Neuronal stem cell (in vitro differentiated cells): Measurements from ENCODE around the gene PTX4.
A peak's percentile ranks its signal among the peaks of the same experiment; 100 is the strongest.

ENCODE experiments used
- DNase-seq: peaks from one replicate; pipeline ENCODE4 v3.0.0-alpha.2; 2013; ENCODE audit warnings: low spot score
- H2AFZ ChIP-seq: one replicate; pipeline ENCODE4 v1.6.1; 2013; ENCODE audit warnings: mild to moderate bottlenecking, low read length, inconsistent platforms
- H2AK5ac ChIP-seq: 2 replicates; pipeline ENCODE4 v1.6.1; 2013; ENCODE audit warnings: low read depth, mild to moderate bottlenecking, inconsistent platforms, low read length, moderate library complexity, mixed read lengths
- H2BK120ac ChIP-seq: 2 replicates; pipeline ENCODE4 v1.6.1; 2013; ENCODE audit warnings: low read depth, mild to moderate bottlenecking, inconsistent platforms, low read length, moderate library complexity, mixed read lengths
- H2BK12ac ChIP-seq: one replicate; pipeline ENCODE4 v1.6.1; 2013; ENCODE audit warnings: low read length, inconsistent platforms
- H2BK15ac ChIP-seq: 2 replicates; pipeline ENCODE4 v1.6.1; 2013; ENCODE audit warnings: mild to moderate bottlenecking, low read length, inconsistent platforms, mixed read lengths
- H2BK5ac ChIP-seq: one replicate; pipeline ENCODE4 v1.6.1; 2013; ENCODE audit warnings: inconsistent platforms, mild to moderate bottlenecking, low read length, moderate library complexity
- H3K14ac ChIP-seq: one replicate; pipeline ENCODE4 v1.6.1; 2013; ENCODE audit warnings: low read length, inconsistent platforms
- H3K18ac ChIP-seq: 2 replicates; pipeline ENCODE4 v1.6.1; 2013; ENCODE audit warnings: low read length, inconsistent platforms
- H3K23ac ChIP-seq: 2 replicates; pipeline ENCODE4 v1.6.1; 2013; ENCODE audit warnings: low read depth, mild to moderate bottlenecking, mixed read lengths, low read length, inconsistent platforms; ENCODE audit not compliant: poor library complexity
- H3K27ac ChIP-seq: replicated peaks from 3 replicates; pipeline ENCODE4 v1.5.1; 2013; ENCODE audit warnings: low read length, inconsistent platforms
- H3K27me3 ChIP-seq, 3 experiments: 2 replicates each; pipeline ENCODE4 v1.6.1; 2013; ENCODE audit warnings: low read length in 3 of 3, mild to moderate bottlenecking in 2 of 3, inconsistent platforms in 1 of 3, low read depth in 1 of 3, mixed read lengths in 1 of 3, moderate library complexity in 1 of 3; ENCODE audit not compliant: control insufficient read depth in 3 of 3, insufficient read depth in 3 of 3
- H3K36me3 ChIP-seq, 2 donors: replicated peaks in 1 of 2; 2 replicates each; pipeline ENCODE4 v1.6.1; 2013; ENCODE audit warnings: low read length in 2 of 2; ENCODE audit not compliant: control insufficient read depth in 2 of 2, insufficient read depth in 2 of 2
- H3K4ac ChIP-seq: 2 replicates; pipeline ENCODE4 v1.6.1; 2013; ENCODE audit warnings: inconsistent platforms, mild to moderate bottlenecking, low read length, moderate library complexity
- H3K4me1 ChIP-seq, 2 donors: 1 replicate in 1 of 2; 2 replicates in 1 of 2; pipeline ENCODE4 v1.6.1; 2013; ENCODE audit warnings: low read length in 2 of 2, low read depth in 1 of 2; ENCODE audit not compliant: control insufficient read depth in 2 of 2, insufficient read depth in 1 of 2
- H3K4me2 ChIP-seq: one replicate; pipeline ENCODE4 v1.6.1; 2013; ENCODE audit warnings: mild to moderate bottlenecking, low read length, inconsistent platforms; ENCODE audit not compliant: insufficient read depth, poor library complexity, severe bottlenecking
- H3K4me3 ChIP-seq, 2 donors: 2 replicates each; pipeline ENCODE4 v1.5.1; 2013; ENCODE audit warnings: low read length in 2 of 2, mild to moderate bottlenecking in 2 of 2, inconsistent platforms in 1 of 2, moderate library complexity in 1 of 2
- H3K79me1 ChIP-seq: one replicate; pipeline ENCODE4 v1.6.1; 2013; ENCODE audit warnings: low read depth, mild to moderate bottlenecking, inconsistent platforms, low read length, moderate library complexity
- H3K9ac ChIP-seq: one replicate; pipeline ENCODE4 v1.6.1; 2013; ENCODE audit warnings: mild to moderate bottlenecking, low read depth, low read length, inconsistent platforms; ENCODE audit not compliant: poor library complexity
- H3K9me3 ChIP-seq, 2 donors: replicated peaks in 1 of 2; 2 replicates each; pipeline versions ENCODE3 to v1.6.1; 2013; ENCODE audit warnings: low read length in 2 of 2, mild to moderate bottlenecking in 2 of 2, inconsistent platforms in 1 of 2, low read depth in 1 of 2, mixed read lengths in 1 of 2, moderate library complexity in 1 of 2; ENCODE audit not compliant: control insufficient read depth in 2 of 2, insufficient read depth in 1 of 2
- H4K8ac ChIP-seq: one replicate; pipeline ENCODE4 v1.6.1; 2013; ENCODE audit warnings: low read depth, mild to moderate bottlenecking, inconsistent platforms, low read length, moderate library complexity
- H4K91ac ChIP-seq: one replicate; pipeline ENCODE4 v1.6.1; 2013; ENCODE audit warnings: low read length, low read depth, mild to moderate bottlenecking, inconsistent platforms; ENCODE audit not compliant: poor library complexity
- WGBS, 2 donors: extraction: QIAGEN DNeasy Blood & Tissue Kit; methylation state at CpG; one replicate each; pipeline ENCODE4 v1.1.7; 2013; ENCODE audit warnings: missing lambda C conversion rate in 2 of 2, mixed read lengths in 1 of 2; ENCODE audit not compliant: insufficient read length in 2 of 2, insufficient replicate concordance in 1 of 2; ENCODE audit errors: extremely low coverage in 2 of 2; 5-methylcytosine and 5-hydroxymethylcytosine counted together

PTX4 gene

DNA sequence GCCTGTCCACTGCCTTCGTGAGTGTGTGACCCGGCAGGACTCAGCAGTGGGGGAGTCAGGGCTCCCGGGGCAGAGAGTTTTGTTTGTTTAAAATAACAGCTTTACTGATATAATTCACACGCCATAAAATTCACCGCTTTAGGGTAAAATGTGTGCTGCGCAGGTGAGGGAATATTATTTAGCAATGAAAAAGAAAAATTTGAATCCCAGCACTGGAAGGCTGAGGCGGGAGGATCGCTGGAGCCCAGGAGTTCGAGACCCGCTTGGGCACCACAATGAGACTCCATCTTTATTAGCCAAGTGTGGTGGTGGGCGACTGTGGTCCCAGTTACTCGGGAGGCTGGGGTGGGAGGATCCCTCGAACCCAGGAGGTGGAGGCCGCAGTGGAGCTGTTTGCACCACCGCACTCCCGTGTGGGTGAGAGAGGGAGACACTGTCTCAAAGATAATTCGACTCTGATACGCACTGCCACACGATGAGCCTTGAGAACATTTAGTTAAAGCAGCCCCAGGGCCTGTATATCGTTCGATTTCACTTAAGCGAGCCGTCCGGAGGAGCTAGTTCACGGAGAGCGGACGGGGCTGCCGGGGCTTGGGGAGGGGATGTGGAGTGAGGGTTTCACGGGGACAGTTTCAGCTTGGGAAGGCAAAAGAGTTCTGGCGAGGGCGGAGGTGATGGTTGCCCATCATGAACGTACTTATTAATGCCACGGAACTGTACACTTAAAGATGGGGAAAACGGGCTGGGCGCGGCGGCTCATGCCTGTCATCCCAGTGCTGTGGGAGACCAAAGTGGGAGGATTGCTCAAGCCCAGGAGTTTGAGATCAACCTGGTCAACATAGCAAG lies 14.6 kb upstream of the PTX4 start:
- no peaks in the 10 kb centered on the region for H3K4me1 ChIP-seq
- peaks cover 0 to 3% of the 10 kb centered on the region in 2 donors for H3K9me3 ChIP-seq
- no peak overlapping the region for H2BK15ac ChIP-seq
- H3K79me1 ChIP-seq: peaks cover 9% of the 10 kb centered on the region
- no CpG with 5 or more reads among the region's 37 CpGs for WGBS, 2 donors
- no peak overlapping the region for H2BK5ac ChIP-seq
- no peak overlapping the region for H3K4ac ChIP-seq
- H3K36me3 ChIP-seq: peaks cover 39 to 88% of the 10 kb centered on the region in 2 donors
- no peak overlapping the region for H3K23ac ChIP-seq
- H3K4me2 ChIP-seq: peak overlapping the region; percentile 11
- no peak overlapping the region for H2AK5ac ChIP-seq
- H3K27me3 ChIP-seq: no peaks in the 10 kb centered on the region
- H3K4me3 ChIP-seq: no peak overlapping the region
- no peak overlapping the region for H2AFZ ChIP-seq
- H2BK120ac ChIP-seq: no peak overlapping the region
- no peak overlapping the region for H4K91ac ChIP-seq
- no peak overlapping the region for H3K9ac ChIP-seq
- no peak overlapping the region for H3K27ac ChIP-seq
- no peak overlapping the region for H2BK12ac ChIP-seq
- no peak for DNase-seq
- no peak overlapping the region for H3K18ac ChIP-seq
- no peak overlapping the region for H4K8ac ChIP-seq
- H3K14ac ChIP-seq: no peak overlapping the region

DNA sequence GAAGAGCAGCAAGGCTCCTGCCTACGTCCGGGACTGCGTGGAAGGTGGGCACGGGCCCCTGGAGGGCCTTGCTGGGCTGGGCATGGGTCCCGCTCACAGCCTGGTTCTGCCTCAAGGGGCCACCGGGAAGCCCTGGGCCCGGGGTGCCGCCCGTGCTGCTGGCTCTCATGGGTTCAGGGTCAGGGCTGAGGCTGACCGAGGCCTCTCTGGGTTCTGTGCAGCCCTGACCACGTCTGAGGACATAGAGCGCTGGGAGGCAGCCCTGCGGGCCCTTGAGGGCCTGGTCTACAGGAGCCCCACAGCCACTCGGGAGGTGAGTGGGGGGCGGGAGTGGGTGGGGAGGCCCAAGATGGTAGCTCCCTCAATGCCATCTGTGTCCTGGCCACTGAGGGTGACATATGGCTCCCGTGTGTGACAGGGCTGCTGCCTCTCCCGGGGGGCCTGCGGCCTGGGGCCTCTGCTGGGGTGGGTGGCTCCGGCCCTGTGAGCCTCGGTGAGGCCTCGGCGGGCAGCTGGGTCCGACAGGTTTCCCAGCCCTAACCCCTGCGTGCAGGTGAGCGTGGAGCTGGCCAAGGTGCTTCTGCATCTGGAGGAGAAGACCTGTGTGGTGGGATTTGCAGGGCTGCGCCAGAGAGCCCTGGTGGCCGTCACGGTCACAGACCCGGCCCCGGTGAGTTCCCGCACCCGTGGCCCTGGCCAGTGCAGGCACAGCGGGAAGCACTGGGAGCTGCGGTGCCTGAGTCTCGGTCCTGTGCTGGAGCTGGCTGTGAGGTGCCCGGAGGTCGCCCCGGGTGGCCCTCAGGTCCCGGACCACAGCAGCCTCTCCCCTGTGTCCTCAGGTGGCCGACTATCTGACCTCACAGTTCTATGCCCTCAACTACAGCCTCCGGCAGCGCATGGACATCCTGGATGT lies 13.6 kb upstream of the PTX4 start:
- no CpG with 5 or more reads among the region's 42 CpGs for WGBS, 2 donors
- H3K79me1 ChIP-seq: peaks cover 7% of the 10 kb centered on the region

DNA sequence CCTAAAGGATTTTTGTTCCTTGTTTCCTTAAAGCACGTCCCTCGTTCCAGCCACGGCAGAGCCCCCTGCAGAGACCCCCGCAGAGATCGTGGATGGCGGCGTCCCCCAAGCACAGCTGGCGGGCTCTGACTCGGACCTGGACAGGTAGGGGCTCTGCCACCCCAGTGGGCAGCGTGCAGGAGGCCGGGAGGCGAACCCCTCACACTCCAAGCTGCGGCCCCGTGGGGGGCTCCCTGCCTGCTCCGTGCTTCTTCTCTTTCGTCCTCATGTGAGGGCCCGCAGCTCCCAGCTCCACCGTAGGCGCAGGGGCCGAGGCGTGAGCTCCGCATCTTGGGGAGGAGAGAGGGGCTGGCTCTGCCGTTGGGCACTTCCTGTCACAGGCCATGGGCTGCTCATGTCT lies 12.9 kb upstream of the PTX4 start:
- H3K4me3 ChIP-seq: peak overlapping the region in 1 of 2 donors; percentile 60
- no peak overlapping the region for H3K23ac ChIP-seq
- no peak overlapping the region for H2BK12ac ChIP-seq
- no peaks in the 10 kb centered on the region for H3K27me3 ChIP-seq
- H2BK120ac ChIP-seq: no peak overlapping the region
- no peak overlapping the region for H3K18ac ChIP-seq
- H3K9ac ChIP-seq: no peak overlapping the region
- peaks cover 39 to 91% of the 10 kb centered on the region in 2 donors for H3K36me3 ChIP-seq
- H3K27ac ChIP-seq: no peak overlapping the region
- no peak overlapping the region for H3K14ac ChIP-seq
- H2AFZ ChIP-seq: no peak overlapping the region
- H2BK5ac ChIP-seq: no peak overlapping the region
- H3K79me1 ChIP-seq: peaks cover 6% of the 10 kb centered on the region
- no peak for DNase-seq
- no peak overlapping the region for H3K4ac ChIP-seq
- H4K91ac ChIP-seq: no peak overlapping the region
- H2BK15ac ChIP-seq: no peak overlapping the region
- H4K8ac ChIP-seq: no peak overlapping the region
- peaks cover 0 to 3% of the 10 kb centered on the region in 2 donors for H3K9me3 ChIP-seq
- H2AK5ac ChIP-seq: no peak overlapping the region
- no peak overlapping the region for H3K4me2 ChIP-seq
- no peaks in the 10 kb centered on the region for H3K4me1 ChIP-seq
- no CpG with 5 or more reads among the region's 23 CpGs for WGBS, 2 donors

More for the DNA sequence above, 13.6 kb upstream of the PTX4 start:
- Histone ChIP-seq H2BK5ac (no peak overlapping the region), H2AK5ac (no peak overlapping the region), H3K4me2 (no peak overlapping the region), H3K36me3 (peaks cover 38 to 90% of the 10 kb centered on the region in 2 donors), H2AFZ (no peak overlapping the region), H4K8ac (no peak overlapping the region), H3K27ac (no peak overlapping the region), H3K9me3 (peaks cover 0 to 3% of the 10 kb centered on the region in 2 donors), H3K4me3 (peak overlapping the region in 1 of 2 donors; percentile 60), H3K9ac (no peak overlapping the region), H4K91ac (no peak overlapping the region), H2BK15ac (no peak overlapping the region), H3K4ac (no peak overlapping the region), H3K27me3 (no peaks in the 10 kb centered on the region), H3K4me1 (no peaks in the 10 kb centered on the region), H3K14ac (no peak overlapping the region), H2BK120ac (no peak overlapping the region), H3K23ac (no peak overlapping the region), H3K18ac (no peak overlapping the region), H2BK12ac (no peak overlapping the region)
- no peak for DNase-seq
